Measurements from ENCODE around the gene IFFO2.

- TF ChIP-seq PRDM10 (CRISPR knock-in tag; IDR thresholded peaks at IDR 0.05; ENCODE audit: low read depth) (no peak), TBL1XR1 (IDR thresholded peaks at IDR 0.05; ENCODE audit: borderline replicate concordance, low read length, partially characterized antibody) (no peak), AKNA (CRISPR knock-in tag; IDR thresholded peaks at IDR 0.05; ENCODE audit: borderline replicate concordance) (no peak), SP1 (IDR thresholded peaks at IDR 0.05) (no peak), SP1 (CRISPR knock-in tag; IDR thresholded peaks at IDR 0.05) (no peak), STAT6 (CRISPR knock-in tag; IDR thresholded peaks at IDR 0.05; ENCODE audit: borderline replicate concordance) (no peak), ELF4 (CRISPR knock-in tag; IDR thresholded peaks at IDR 0.05; ENCODE audit: borderline replicate concordance) (no peak), SIN3A (IDR thresholded peaks at IDR 0.05; ENCODE audit: borderline replicate concordance, low read depth, low read length) (no peak), CTCF (CRISPR knock-in tag; IDR thresholded peaks at IDR 0.05) (no peak), ZNF3 (CRISPR knock-in tag; IDR thresholded peaks at IDR 0.05) (no peak), HES4 (CRISPR knock-in tag; IDR thresholded peaks at IDR 0.05; ENCODE audit: borderline replicate concordance) (no peak), MXI1 (IDR thresholded peaks at IDR 0.05; ENCODE audit: borderline replicate concordance, low read depth, low read length) (no peak)
These were observed 100.0 kb downstream of the IFFO2 start for GRCh38 chr1:18856435-18856834.
